ENCODE results near the gene TPM2. TPM values are rescaled to one million over a fixed set of nuclear protein-coding genes. Genes with fewer than 3 reads are reported as not detected.

Gene TPM2
- total and polyA plus RNA-seq, 9 of the 15 experiments (the other 6 are each of a cell fraction or from before 2014, with no cell fraction given) = 0.28 to 16.1 (median 4.5) TPM

DNA sequence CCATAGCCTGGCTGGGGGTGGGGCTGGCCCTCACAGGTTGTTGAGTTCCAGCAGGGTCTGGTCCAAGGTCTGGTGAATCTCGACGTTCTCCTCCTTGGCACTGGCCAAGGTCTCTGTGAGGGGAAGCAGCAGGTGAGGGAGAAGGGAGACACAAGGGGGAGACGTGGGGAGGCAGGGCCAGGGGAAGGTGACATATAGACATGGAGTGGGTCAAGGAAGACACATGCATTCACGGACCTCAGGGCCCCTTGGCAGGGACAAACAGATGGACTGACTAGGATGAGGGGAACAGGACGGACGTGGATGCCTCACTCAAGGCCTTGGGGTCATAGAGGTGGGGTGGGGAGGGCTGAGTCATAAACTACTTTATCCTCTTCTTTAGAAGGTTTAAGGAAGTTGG is 7.7 kb downstream of the TPM2 start:
- no peak overlapping the region for H3K4me3 ChIP-seq
- FAIRE-seq = no peak
- H3K27me3 ChIP-seq (ENCODE audit: control insufficient read depth in 2 of 2, insufficient read depth in 2 of 2, low read length in 2 of 2) = no peaks in the 10 kb centered on the region
- H2AFZ ChIP-seq (ENCODE audit: low read depth, low read length) = no peak overlapping the region
- no peaks in the 10 kb centered on the region for H3K79me2 ChIP-seq (ENCODE audit: control insufficient read depth, insufficient read depth, low read length)
- TF ChIP-seq, protein P1, sequence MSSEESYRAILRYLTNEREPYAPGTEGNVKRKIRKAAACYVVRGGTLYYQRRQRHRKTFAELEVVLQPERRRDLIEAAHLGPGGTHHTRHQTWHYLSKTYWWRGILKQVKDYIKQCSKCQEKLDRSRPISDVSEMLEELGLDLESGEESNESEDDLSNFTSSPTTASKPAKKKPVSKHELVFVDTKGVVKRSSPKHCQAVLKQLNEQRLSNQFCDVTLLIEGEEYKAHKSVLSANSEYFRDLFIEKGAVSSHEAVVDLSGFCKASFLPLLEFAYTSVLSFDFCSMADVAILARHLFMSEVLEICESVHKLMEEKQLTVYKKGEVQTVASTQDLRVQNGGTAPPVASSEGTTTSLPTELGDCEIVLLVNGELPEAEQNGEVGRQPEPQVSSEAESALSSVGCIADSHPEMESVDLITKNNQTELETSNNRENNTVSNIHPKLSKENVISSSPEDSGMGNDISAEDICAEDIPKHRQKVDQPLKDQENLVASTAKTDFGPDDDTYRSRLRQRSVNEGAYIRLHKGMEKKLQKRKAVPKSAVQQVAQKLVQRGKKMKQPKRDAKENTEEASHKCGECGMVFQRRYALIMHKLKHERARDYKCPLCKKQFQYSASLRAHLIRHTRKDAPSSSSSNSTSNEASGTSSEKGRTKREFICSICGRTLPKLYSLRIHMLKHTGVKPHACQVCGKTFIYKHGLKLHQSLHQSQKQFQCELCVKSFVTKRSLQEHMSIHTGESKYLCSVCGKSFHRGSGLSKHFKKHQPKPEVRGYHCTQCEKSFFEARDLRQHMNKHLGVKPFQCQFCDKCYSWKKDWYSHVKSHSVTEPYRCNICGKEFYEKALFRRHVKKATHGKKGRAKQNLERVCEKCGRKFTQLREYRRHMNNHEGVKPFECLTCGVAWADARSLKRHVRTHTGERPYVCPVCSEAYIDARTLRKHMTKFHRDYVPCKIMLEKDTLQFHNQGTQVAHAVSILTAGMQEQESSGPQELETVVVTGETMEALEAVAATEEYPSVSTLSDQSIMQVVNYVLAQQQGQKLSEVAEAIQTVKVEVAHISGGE (CRISPR knock-in tag; IDR thresholded peaks at IDR 0.05) = no peak
- in situ Hi-C loops (cut with MboI) = no loop called here
- BruUV-seq (replicated peaks) = no TSS peak
- H3K9ac ChIP-seq (ENCODE audit: insufficient read depth in 1 of 2, low read depth in 2 of 2, low read length in 2 of 2) = no peak overlapping the region
- peaks cover 0 to 4% of the 10 kb centered on the region in 2 experiments; a peak in 3 of 5 replicates for H3K4me1 ChIP-seq (replicated peaks in 1 of 2; ENCODE audit: control insufficient read depth in 2 of 2, insufficient read depth in 2 of 2, low read length in 2 of 2)
- peaks cover 7% of the 10 kb centered on the region; the same call in 2 of the 3 replicates for H3K36me3 ChIP-seq (ENCODE audit: control insufficient read depth, insufficient read depth, low read length)
- no peaks in the 10 kb centered on the region for H3K9me1 ChIP-seq (ENCODE audit: control insufficient read depth, insufficient read depth, low read length)
- H3K4me2 ChIP-seq (ENCODE audit: insufficient read depth, low read length) = no peak overlapping the region
- whole genome bisulfite sequencing (ENCODE audit: insufficient coverage, low coverage, missing lambda C conversion rate) = 46% methylated on average over 4 of the region's 6 CpGs
- no peaks in the 10 kb centered on the region for H3K9me3 ChIP-seq (replicated peaks; ENCODE audit: control insufficient read depth, insufficient read depth, low read depth, low read length)
- H4K20me1 ChIP-seq (replicated peaks; ENCODE audit: control insufficient read depth, insufficient read depth, low read length) = no peaks in the 10 kb centered on the region
- ChIA-PET POLR2A (no interaction called here), CTCF (ENCODE audit: low intra/inter-chr PET ratio) (no interaction called here)
- no peak for ATAC-seq
- H3K27ac ChIP-seq (ENCODE audit: extremely low read depth, low read depth, low read length) = no peak overlapping the region
- intact Hi-C loops (cut with micrococcal nuclease) = no loop called here
- DNase-seq (ENCODE audit: extremely low read depth in 1 of 4, low spot score in 3 of 4) = no peak
